ENCODE data around the gene CAMKK2. TPM values are rescaled to one million over a fixed set of nuclear protein-coding genes. Genes with fewer than 3 reads are reported as not detected.

CAMKK2 gene
- total and polyA plus RNA-seq, 4 donors: 10.5 to 26.0 (median 20.5) TPM

DNA sequence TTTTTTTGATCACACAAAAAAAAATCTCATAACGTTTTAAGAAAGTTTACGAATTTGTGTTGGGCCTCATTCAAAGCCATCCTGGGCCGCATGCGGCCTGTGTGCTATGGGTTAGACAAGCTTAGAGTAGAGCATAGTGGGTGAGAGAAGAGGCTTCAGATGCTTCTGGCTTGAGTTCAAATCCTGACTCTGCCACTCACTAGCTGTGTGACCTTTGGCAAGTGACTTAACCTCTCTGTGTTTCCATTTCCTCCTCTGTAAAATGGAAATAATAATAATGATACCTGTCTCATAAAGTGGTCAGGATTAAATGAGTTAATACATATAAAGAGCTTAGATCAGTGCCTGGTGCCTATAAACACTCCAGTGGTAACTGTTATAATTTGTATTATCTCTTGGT is 80.4 kb downstream of the CAMKK2 start:
- DNase-seq (ENCODE audit: low spot score): no peak
- Histone ChIP-seq H3K27me3 (ENCODE audit: control insufficient read depth in 4 of 4, insufficient read depth in 4 of 4, low read length in 3 of 4) (no peaks in the 10 kb centered on the region), H3K9ac (ENCODE audit: low read depth in 1 of 2, low read length in 2 of 2) (peak overlapping the region in 1 of 2 donors; percentile 21), H3K4me3 (ENCODE audit: low read depth in 1 of 3, low read length in 3 of 3) (no peak overlapping the region), H3K9me3 (ENCODE audit: control insufficient read depth in 4 of 4, low read length in 3 of 4) (no peaks in the 10 kb centered on the region), H3K27ac (ENCODE audit: low read depth in 1 of 2, low read length in 2 of 2) (peak overlapping the region; percentile 87 to 98), H3K36me3 (ENCODE audit: control insufficient read depth in 4 of 4, insufficient read depth in 3 of 4, low read depth in 1 of 4, low read length in 3 of 4) (peaks cover 0 to 4% (median under 1%) of the 10 kb centered on the region in 4 donors), H3K4me1 (ENCODE audit: control insufficient read depth in 4 of 4, insufficient read depth in 4 of 4, low read length in 3 of 4) (peaks cover 5 to 26% (median 18%) of the 10 kb centered on the region in 4 donors)
- WGBS: 94% methylated on average over 4 of the region's 4 CpGs
- TF ChIP-seq GABPA (IDR thresholded peaks at IDR 0.05 in 1 of 2, conservative IDR thresholded peaks at IDR 0.05 in 1 of 2): no peak
- no peak for TF ChIP-seq FOXA1 (IDR thresholded peaks at IDR 0.05)
- TF ChIP-seq, protein P1, sequence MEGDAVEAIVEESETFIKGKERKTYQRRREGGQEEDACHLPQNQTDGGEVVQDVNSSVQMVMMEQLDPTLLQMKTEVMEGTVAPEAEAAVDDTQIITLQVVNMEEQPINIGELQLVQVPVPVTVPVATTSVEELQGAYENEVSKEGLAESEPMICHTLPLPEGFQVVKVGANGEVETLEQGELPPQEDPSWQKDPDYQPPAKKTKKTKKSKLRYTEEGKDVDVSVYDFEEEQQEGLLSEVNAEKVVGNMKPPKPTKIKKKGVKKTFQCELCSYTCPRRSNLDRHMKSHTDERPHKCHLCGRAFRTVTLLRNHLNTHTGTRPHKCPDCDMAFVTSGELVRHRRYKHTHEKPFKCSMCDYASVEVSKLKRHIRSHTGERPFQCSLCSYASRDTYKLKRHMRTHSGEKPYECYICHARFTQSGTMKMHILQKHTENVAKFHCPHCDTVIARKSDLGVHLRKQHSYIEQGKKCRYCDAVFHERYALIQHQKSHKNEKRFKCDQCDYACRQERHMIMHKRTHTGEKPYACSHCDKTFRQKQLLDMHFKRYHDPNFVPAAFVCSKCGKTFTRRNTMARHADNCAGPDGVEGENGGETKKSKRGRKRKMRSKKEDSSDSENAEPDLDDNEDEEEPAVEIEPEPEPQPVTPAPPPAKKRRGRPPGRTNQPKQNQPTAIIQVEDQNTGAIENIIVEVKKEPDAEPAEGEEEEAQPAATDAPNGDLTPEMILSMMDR (IDR thresholded peaks at IDR 0.05; ENCODE audit: low read depth, low read length, missing input control): no peak

DNA sequence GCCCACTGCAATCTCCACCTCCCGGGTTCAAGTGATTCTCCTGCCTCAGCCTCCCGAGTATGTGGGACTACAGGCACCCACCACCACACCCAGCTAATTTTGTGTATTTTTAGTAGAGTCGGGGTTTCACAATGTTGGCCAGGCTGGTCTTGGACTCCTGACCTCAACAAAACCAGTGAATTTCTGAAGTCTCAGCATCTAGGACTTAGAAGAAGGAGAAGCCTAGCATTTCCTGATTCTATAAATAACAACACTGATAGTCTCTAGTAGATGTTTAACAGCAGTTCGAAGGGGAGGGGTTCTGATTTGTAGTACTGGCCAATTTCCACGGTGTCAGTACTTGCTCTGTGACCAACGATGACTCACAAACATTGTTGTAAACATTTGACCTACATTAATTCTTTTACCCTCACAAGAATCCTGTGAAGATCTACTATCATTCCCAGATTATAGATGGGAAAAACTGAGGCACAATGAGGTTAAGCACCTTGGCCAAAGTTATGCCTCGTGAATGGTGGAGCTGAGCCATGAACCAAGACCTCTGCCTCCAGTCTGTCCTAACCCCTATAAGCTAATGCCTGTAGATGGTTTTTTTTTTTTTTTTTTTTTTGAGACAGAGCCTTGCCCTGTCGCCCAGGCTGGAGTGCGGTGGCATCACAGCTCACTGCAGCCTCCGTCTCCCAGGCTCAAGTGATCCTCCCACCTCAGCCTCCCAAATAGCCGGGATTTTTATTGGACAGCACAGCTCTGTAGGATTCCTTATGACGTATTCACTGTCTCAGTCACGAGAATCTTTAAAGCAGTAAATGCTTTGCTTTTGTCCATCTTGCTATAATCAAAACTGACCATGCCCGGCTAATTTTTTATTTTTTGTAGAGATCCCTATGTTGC is 81.4 kb downstream of the CAMKK2 start:
- Histone ChIP-seq H3K9me3 (ENCODE audit: control insufficient read depth in 4 of 4, low read length in 3 of 4) (no peaks in the 10 kb centered on the region), H3K27ac (ENCODE audit: low read depth in 1 of 2, low read length in 2 of 2) (peak overlapping the region; percentile 87 to 98), H3K4me1 (ENCODE audit: control insufficient read depth in 4 of 4, insufficient read depth in 4 of 4, low read length in 3 of 4) (peaks cover 5 to 31% (median 18%) of the 10 kb centered on the region in 4 donors), H3K9ac (ENCODE audit: low read depth in 1 of 2, low read length in 2 of 2) (peak overlapping the region in 1 of 2 donors; percentile 88), H3K4me3 (ENCODE audit: low read depth in 1 of 3, low read length in 3 of 3) (no peak overlapping the region), H3K27me3 (ENCODE audit: control insufficient read depth in 4 of 4, insufficient read depth in 4 of 4, low read length in 3 of 4) (no peaks in the 10 kb centered on the region), H3K36me3 (ENCODE audit: control insufficient read depth in 4 of 4, insufficient read depth in 3 of 4, low read depth in 1 of 4, low read length in 3 of 4) (peaks cover 0 to 4% (median 0%) of the 10 kb centered on the region in 4 donors)
- 47% methylated on average over 14 of the region's 14 CpGs for WGBS
- no peak for DNase-seq (ENCODE audit: low spot score)
- TF ChIP-seq, protein P2, sequence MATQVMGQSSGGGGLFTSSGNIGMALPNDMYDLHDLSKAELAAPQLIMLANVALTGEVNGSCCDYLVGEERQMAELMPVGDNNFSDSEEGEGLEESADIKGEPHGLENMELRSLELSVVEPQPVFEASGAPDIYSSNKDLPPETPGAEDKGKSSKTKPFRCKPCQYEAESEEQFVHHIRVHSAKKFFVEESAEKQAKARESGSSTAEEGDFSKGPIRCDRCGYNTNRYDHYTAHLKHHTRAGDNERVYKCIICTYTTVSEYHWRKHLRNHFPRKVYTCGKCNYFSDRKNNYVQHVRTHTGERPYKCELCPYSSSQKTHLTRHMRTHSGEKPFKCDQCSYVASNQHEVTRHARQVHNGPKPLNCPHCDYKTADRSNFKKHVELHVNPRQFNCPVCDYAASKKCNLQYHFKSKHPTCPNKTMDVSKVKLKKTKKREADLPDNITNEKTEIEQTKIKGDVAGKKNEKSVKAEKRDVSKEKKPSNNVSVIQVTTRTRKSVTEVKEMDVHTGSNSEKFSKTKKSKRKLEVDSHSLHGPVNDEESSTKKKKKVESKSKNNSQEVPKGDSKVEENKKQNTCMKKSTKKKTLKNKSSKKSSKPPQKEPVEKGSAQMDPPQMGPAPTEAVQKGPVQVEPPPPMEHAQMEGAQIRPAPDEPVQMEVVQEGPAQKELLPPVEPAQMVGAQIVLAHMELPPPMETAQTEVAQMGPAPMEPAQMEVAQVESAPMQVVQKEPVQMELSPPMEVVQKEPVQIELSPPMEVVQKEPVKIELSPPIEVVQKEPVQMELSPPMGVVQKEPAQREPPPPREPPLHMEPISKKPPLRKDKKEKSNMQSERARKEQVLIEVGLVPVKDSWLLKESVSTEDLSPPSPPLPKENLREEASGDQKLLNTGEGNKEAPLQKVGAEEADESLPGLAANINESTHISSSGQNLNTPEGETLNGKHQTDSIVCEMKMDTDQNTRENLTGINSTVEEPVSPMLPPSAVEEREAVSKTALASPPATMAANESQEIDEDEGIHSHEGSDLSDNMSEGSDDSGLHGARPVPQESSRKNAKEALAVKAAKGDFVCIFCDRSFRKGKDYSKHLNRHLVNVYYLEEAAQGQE (IDR thresholded peaks at IDR 0.05): peak; percentile 54
- TF ChIP-seq, protein P3, sequence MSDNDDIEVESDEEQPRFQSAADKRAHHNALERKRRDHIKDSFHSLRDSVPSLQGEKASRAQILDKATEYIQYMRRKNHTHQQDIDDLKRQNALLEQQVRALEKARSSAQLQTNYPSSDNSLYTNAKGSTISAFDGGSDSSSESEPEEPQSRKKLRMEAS (IDR thresholded peaks at IDR 0.05): peak; percentile 13
- TF ChIP-seq YY1 (IDR thresholded peaks at IDR 0.05) (peak; percentile 39), NR2F2 (IDR thresholded peaks at IDR 0.05) (peak; percentile 37), HNF4G (IDR thresholded peaks at IDR 0.05) (peak; percentile 16), GABPA (IDR thresholded peaks at IDR 0.05 in 1 of 2, conservative IDR thresholded peaks at IDR 0.05 in 1 of 2) (no peak), FOXA1 (IDR thresholded peaks at IDR 0.05) (peak; percentile 25), RXRA (IDR thresholded peaks at IDR 0.05) (peak; percentile 37 to 83), RAD21 (IDR thresholded peaks at IDR 0.05) (peak in 1 of 2 donors; percentile 15), TAF1 (conservative IDR thresholded peaks at IDR 0.05) (no peak), FOXA2 (IDR thresholded peaks at IDR 0.05) (peak; percentile 29), EGR1 (IDR thresholded peaks at IDR 0.05; ENCODE audit: low read depth in 2 of 2) (no peak), SP1 (IDR thresholded peaks at IDR 0.05) (peak; percentile 61), JUND (IDR thresholded peaks at IDR 0.05) (peak; percentile 95 to 98), HNF4A (conservative IDR thresholded peaks at IDR 0.05) (peak; percentile 47 to 70)
- TF ChIP-seq, protein P4, sequence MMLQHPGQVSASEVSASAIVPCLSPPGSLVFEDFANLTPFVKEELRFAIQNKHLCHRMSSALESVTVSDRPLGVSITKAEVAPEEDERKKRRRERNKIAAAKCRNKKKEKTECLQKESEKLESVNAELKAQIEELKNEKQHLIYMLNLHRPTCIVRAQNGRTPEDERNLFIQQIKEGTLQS (IDR thresholded peaks at IDR 0.05): peak; percentile 80
- TF ChIP-seq, protein P5, sequence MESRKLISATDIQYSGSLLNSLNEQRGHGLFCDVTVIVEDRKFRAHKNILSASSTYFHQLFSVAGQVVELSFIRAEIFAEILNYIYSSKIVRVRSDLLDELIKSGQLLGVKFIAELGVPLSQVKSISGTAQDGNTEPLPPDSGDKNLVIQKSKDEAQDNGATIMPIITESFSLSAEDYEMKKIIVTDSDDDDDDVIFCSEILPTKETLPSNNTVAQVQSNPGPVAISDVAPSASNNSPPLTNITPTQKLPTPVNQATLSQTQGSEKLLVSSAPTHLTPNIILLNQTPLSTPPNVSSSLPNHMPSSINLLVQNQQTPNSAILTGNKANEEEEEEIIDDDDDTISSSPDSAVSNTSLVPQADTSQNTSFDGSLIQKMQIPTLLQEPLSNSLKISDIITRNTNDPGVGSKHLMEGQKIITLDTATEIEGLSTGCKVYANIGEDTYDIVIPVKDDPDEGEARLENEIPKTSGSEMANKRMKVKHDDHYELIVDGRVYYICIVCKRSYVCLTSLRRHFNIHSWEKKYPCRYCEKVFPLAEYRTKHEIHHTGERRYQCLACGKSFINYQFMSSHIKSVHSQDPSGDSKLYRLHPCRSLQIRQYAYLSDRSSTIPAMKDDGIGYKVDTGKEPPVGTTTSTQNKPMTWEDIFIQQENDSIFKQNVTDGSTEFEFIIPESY (IDR thresholded peaks at IDR 0.05): no peak
- TF ChIP-seq, protein P1 (IDR thresholded peaks at IDR 0.05; ENCODE audit: low read depth, low read length, missing input control): no peak

Measured in liver (tissue), 9 donors.